Caki2 (cell line): Measurements from ENCODE around the gene PRRG2. TPM values are rescaled to one million over a fixed set of nuclear protein-coding genes. Genes with fewer than 3 reads are reported as not detected.
A peak's percentile ranks its signal among the peaks of the same experiment; 100 is the strongest.
"Not testable (repeated sequence)": the region's sequence is repeated elsewhere in the genome, so short reads cannot be mapped to it uniquely, and the experiment has no call there.

Experiments used
- DNase-seq: peaks from one replicate; pipeline ENCODE4 v3.0.0-alpha.2; 2015; ENCODE audit warnings: low read depth
- in situ Hi-C: cut with HindIII; loops from 2 replicates; pipeline ENCODE4 v1.10.0; 2016; ENCODE audit warnings: low sequenced_read_pairs, low pct_unique_long_range_greater_than_20kb, mixed read lengths
- total RNA-seq: library from RNA; depleted of rRNA; stranded (reverse); fragments of >200 nt; shearing (Covaris generic); gene quantifications from 2 replicates; pipeline ENCODE4 v1.2.3, GENCODE V29; 2014; ENCODE audit warnings: low replicate concordance

Gene PRRG2
- total RNA-seq, 1 experiment from 2014 or later: 9.5 TPM

DNA sequence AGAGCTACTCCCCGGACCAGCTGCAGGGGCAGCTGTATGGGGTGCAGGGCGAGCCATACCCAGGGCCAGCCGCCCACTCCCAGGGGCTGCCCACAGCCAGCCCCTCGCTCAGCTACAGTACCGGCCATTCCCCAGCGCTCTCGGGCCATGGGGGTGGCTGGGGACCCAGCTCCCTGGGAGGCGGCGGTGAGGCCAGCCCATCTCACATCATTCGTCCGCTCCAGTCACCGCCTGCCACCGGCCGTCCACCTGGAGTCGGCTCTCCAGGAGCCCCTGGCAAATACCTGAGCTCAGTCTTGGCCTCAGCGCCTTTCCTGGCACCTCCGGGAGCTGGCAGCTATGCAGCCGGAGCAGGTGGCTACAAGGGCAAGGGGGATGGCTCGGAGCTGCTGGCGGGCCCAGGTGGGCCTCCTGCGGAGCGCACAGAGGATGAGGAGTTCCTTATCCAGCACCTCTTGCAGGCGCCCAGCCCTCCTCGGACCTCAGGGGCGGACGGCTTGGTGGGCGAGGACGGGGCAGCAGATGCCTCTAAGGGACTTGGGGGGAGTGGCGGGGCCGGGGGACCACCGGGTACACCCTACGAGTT lies 14.8 kb downstream of the PRRG2 start:
- no peak for DNase-seq
- in situ Hi-C loops: no loop called here

GRCh38 chr19:49596407-49596806 lies 15.3 kb downstream of the PRRG2 start:
- in situ Hi-C loops: no loop called here
- DNase-seq: no peak

DNA sequence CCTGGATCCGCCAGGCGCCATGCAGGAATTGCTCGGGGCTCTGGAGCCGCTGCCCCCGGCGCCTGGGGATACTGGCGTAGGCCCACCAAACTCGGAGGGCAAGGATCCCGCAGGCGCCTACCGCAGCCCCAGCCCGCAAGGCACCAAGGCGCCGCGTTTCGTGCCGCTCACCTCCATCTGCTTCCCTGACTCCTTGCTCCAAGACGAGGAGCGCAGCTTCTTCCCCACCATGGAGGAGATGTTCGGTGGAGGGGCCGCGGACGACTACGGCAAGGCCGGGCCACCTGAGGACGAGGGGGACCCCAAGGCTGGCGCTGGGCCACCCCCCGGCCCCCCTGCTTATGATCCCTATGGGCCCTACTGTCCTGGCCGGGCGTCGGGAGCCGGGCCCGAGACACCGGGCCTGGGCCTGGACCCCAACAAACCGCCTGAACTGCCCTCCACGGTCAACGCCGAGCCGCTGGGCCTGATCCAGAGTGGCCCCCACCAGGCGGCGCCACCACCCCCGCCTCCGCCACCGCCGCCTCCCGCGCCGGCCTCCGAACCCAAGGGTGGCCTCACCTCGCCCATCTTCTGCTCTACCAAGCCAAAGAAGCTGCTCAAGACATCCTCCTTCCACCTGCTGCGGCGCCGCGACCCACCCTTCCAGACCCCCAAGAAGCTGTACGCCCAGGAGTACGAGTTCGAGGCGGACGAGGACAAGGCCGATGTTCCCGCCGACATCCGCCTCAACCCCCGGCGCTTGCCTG lies 16.0 kb downstream of the PRRG2 start:
- DNase-seq: no peak
- in situ Hi-C loops: no loop called here

GRCh38 chr19:49597703-49597974 lies 16.5 kb downstream of the PRRG2 start:
- in situ Hi-C loops: no loop called here
- DNase-seq: no peak

- in situ Hi-C loops: no loop called here
Observed at GRCh38 chr19:49599378-49600295, 18.5 kb downstream of the PRRG2 start.

GRCh38 chr19:49601482-49602038 lies 20.4 kb downstream of the PRRG2 start:
- DNase-seq: no peak
- in situ Hi-C loops: no loop called here

More at GRCh38 chr19:49599378-49600295, 18.5 kb downstream of the PRRG2 start:
- DNase-seq: no peak

- in situ Hi-C loops: no loop called here
- no peak for DNase-seq
Observed at GRCh38 chr19:49602806-49603205, 21.7 kb downstream of the PRRG2 start.

GRCh38 chr19:49605605-49606004 lies 24.5 kb downstream of the PRRG2 start:
- in situ Hi-C loops: no loop called here
- DNase-seq: no peak

DNA sequence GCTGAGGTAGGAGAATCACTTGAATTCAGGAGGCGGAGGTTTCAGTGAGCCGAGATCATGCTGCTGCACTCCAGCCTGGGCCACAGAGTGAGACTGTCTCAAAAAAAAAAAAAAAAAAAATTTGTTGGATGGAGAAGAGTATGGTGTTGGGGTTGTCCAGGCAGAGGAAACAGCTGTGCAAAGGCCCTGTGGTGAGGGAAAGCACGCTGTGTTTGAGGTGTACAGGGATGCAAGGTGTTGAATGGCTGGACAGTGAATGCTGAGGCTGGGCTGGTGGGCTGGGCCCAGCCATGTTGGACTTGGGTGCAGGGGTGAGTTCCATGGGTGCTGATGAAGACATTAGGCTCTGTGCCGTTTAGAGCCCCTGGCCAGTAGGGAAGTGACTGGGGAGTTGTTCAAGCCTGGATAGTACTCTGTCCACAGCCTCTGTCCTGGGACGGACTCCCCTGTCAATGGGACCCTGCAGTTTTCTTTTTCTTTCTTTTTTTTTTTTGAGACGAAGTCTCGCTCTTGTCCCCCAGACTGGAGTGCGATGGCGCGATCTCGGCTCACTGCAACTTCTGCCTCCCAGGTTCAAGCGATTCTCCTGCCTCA lies 28.5 kb downstream of the PRRG2 start:
- in situ Hi-C loops: no loop called here

DNA sequence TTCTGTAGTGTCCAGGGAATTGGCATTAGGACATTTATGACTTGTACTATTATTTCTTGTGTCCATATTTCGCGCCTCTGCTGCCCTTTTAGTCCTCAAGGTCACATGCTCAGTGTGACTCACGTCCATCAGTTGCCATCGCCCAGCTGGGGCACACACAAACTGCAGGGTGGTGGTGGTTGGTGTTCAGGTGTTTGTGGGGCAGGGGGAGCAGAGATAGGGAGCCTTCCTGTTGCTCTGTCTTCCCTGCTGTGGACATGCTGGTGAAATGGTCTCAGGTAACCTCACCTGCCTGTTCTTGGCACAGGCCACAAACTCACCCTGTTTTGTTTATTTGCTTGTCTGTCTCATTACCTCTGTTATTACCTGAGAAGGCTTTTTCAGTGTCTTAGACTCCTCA lies 32.3 kb downstream of the PRRG2 start:
- peak; percentile 33 for DNase-seq
- in situ Hi-C loops: no loop called here

More for the DNA sequence above, 28.5 kb downstream of the PRRG2 start:
- DNase-seq: no peak

DNA sequence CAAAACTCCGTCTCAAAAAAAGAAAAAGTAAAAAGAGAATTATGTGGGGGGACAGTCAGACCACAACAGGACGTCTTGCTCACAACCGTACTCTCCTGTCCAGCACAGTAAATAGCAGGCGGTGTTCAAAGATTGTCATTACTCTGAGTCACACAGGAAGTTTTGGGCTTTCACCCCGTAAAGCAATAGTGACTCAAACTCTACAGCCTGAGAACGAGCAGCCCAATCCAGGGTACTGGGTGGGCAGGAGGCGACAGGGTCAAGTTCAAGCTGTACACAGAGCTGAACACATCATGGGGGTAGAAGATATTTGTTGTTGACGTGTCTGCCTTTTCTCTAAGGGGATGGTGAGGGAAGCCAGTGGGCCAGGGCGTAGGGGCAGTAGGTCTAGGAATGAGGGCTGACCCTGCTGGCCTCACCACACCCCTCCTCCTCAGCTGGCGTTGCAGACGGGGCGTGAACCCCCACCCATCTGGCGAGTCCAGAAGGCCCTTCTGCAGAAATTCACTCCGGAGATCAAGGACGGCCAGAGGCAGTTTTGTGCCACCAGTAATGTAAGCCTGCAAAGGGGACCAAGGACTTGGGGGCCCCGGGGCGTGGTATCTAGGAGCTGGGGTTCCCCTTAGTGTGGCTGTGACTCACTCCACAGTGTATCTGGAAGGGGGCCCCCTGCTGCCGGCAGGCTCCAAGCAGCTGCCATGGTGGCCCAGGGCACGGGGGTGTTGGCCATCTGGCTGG lies 33.1 kb downstream of the PRRG2 start:
- peak; percentile 37 for DNase-seq
- in situ Hi-C loops: no loop called here

GRCh38 chr19:49615861-49616260 lies 34.7 kb downstream of the PRRG2 start:
- in situ Hi-C loops: no loop called here
- DNase-seq: no peak

GRCh38 chr19:49616532-49616931 lies 35.4 kb downstream of the PRRG2 start:
- no peak for DNase-seq
- in situ Hi-C loops: no loop called here

DNA sequence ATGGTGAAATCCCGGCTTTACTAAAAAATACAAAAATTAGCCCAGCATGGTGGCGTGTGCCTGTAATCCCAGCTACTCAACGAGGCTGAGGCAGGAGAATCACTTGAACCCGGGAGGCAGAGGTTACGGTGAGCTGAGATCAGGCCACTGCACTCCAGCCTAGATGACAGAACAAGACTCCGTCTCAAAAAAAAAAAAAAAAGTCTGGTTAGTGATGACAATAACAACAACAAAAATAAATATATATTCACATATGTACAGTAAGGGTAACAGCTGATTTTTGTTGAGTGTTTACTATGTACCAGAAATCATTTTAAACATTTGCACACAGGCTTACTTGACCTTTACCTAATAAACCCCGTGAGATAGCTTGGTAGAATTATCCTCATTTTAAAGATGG lies 35.8 kb downstream of the PRRG2 start:
- in situ Hi-C loops: no loop called here
- no peak for DNase-seq

DNA sequence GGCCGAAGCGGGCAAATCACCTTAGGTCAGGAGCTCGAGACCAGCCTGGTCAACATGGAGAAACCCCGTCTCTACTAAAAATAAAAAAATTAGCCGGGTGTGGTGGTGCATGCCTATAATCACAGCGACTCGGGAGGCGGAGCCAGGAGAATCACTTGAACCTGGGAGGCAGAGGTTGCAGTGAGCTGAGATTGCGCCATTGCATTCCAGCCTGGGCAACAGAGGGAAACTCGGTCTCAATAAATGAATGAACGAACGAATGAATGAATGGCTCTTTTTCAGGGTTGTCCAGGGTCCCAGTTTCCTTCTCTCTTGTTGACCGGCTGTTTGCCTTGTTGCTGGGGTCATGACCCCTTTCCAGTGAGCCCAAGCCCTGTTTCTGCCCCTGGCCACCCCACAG lies 36.7 kb downstream of the PRRG2 start:
- DNase-seq, in situ Hi-C loops: not testable (repeated sequence)

DNA sequence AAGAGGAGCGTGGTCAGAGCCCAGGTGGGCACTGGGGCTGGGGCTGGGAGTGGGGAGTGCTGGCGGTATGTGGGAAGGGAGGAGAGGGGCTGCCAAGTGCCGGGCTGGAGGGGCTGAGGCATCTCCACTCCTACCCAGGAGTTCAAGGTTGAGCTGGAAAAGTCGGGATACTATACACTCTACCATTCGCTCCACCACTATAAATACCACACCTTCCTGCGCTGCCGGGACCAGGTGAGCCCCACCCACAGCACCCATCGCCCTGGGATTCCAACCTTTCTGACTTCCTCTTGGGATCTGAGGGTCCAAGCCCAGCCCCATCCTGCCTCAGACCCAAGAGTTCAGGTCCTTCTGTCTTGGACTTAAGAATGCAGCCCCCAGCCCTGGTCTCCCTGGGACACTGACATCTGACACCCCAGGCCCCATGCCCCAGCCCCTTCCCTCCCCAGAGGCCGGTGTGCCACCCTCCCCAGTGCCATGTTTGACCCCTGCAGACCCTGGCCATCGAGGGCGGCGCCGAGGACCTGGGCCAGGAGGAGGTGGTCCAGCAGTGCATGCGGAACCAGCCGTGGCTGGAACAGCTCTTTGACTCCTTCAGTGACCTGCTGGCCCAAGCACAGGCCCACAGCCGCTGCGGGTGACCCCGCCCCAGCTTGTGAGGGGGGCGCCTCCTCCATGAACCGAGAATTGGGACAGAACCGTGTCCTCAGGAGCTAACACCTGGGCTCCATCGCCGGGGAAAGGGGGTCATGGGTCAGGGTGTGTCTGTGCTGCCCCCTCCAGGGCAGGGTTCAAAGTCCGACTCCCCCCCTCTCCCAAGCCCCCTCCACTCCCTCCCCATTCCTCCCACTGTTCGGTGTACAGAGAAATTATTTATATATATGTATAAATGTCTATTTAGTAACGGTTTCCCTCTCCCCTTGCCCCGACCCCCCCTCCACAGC lies 44.1 kb downstream of the PRRG2 start:
- DNase-seq: no peak
- in situ Hi-C loops: no loop called here

DNA sequence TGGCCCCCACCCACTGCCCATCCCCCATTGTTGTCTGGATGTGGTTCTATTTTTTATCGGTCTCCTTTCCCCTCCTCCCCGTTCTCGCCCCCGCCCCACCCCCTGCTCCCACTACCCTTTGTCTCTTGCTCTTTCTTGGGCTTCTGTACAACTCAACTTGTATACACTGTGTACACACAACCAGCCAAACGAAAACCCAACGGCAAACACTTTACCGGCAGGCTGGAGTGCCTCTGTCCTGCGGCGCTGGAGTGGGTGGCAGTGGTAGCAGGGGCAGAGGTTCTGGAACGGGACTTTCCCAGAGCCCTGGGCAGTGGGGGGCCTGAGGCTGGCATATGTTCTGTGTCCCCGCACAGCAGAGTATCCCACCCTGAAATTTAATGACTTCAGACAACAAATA lies 45.1 kb downstream of the PRRG2 start:
- in situ Hi-C loops: no loop called here
- no peak for DNase-seq
